ENCODE measurements around the gene PSMD8. TPM values are rescaled to one million over a fixed set of nuclear protein-coding genes. Genes with fewer than 3 reads are reported as not detected.

The PSMD8 gene
- total RNA-seq, 1 experiment from 2014 or later: 367 TPM

- H3K9ac ChIP-seq (ENCODE audit: low read length): no peak overlapping the region
Measured at GRCh38 chr19:38392707-38393308, 18.4 kb downstream of the PSMD8 start.

GRCh38 chr19:38394488-38394887 is 20.1 kb downstream of the PSMD8 start:
- CTCF ChIA-PET: no interaction called here
- Histone ChIP-seq H3K79me2 (ENCODE audit: low read length) (no peaks in the 10 kb centered on the region), H3K27me3 (ENCODE audit: low read length) (no peaks in the 10 kb centered on the region), H3K36me3 (ENCODE audit: low read depth, low read length) (no peaks in the 10 kb centered on the region), H3K9me3 (ENCODE audit: low read length) (no peaks in the 10 kb centered on the region), H3K27ac (ENCODE audit: low read length) (no peak overlapping the region), H3F3A (ENCODE audit: low read length, unreplicated experiment) (no peaks in the 10 kb centered on the region), H3K9me2 (replicated peaks; ENCODE audit: low read length) (no peaks in the 10 kb centered on the region), H2AFZ (ENCODE audit: low read length) (no peak overlapping the region), H3K4me2 (ENCODE audit: low read length) (no peak overlapping the region), H3K4me1 (ENCODE audit: insufficient read depth, low read length) (0 out of 2 replicates have a peak, but pooled peaks cover 3% of the 10 kb centered on the region), H4K20me1 (ENCODE audit: low read length) (no peaks in the 10 kb centered on the region), H3K4me3 (ENCODE audit: low read length) (no peak overlapping the region), H3K9ac (ENCODE audit: low read length) (no peak overlapping the region)
- no TSS peak for BruUV-seq (replicated peaks)
- ATAC-seq (no peak), DNase-seq (no peak)
- POLR2A ChIA-PET (ENCODE audit: unreplicated experiment): no interaction called here
- TF ChIP-seq EZH2 (IDR thresholded peaks at IDR 0.05; ENCODE audit: low read length, unreplicated experiment): no peak
- TF ChIP-seq EZH2phosphoT487 (IDR thresholded peaks at IDR 0.05; ENCODE audit: borderline replicate concordance, low read length): no peak
- no peak for TF ChIP-seq CTCF (conservative IDR thresholded peaks at IDR 0.05; ENCODE audit: low read depth, low read length)
- intact Hi-C loops (cut with micrococcal nuclease): no loop called here

More at GRCh38 chr19:38392707-38393308, 18.4 kb downstream of the PSMD8 start:
- ChIA-PET CTCF (no interaction called here), POLR2A (ENCODE audit: unreplicated experiment) (no interaction called here)
- BruUV-seq (replicated peaks): no TSS peak
- Histone ChIP-seq H2AFZ (ENCODE audit: low read length) (no peak overlapping the region), H3F3A (ENCODE audit: low read length, unreplicated experiment) (no peaks in the 10 kb centered on the region), H4K20me1 (ENCODE audit: low read length) (no peaks in the 10 kb centered on the region), H3K9me3 (ENCODE audit: low read length) (no peaks in the 10 kb centered on the region), H3K4me3 (ENCODE audit: low read length) (no peak overlapping the region), H3K4me1 (ENCODE audit: insufficient read depth, low read length) (peaks cover 3% of the 10 kb centered on the region; the same call in 1 of the 2 replicates), H3K4me2 (ENCODE audit: low read length) (no peak overlapping the region), H3K36me3 (ENCODE audit: low read depth, low read length) (no peaks in the 10 kb centered on the region), H3K79me2 (ENCODE audit: low read length) (no peaks in the 10 kb centered on the region), H3K9me2 (replicated peaks; ENCODE audit: low read length) (no peaks in the 10 kb centered on the region), H3K27ac (ENCODE audit: low read length) (no peak overlapping the region), H3K27me3 (ENCODE audit: low read length) (no peaks in the 10 kb centered on the region)
- intact Hi-C loops (cut with micrococcal nuclease): no loop called here
- DNase-seq: peak; percentile 10
- TF ChIP-seq EZH2 (IDR thresholded peaks at IDR 0.05; ENCODE audit: low read length, unreplicated experiment) (no peak), CTCF (conservative IDR thresholded peaks at IDR 0.05; ENCODE audit: low read depth, low read length) (no peak), EZH2phosphoT487 (IDR thresholded peaks at IDR 0.05; ENCODE audit: borderline replicate concordance, low read length) (no peak)
- ATAC-seq: no peak

DNA sequence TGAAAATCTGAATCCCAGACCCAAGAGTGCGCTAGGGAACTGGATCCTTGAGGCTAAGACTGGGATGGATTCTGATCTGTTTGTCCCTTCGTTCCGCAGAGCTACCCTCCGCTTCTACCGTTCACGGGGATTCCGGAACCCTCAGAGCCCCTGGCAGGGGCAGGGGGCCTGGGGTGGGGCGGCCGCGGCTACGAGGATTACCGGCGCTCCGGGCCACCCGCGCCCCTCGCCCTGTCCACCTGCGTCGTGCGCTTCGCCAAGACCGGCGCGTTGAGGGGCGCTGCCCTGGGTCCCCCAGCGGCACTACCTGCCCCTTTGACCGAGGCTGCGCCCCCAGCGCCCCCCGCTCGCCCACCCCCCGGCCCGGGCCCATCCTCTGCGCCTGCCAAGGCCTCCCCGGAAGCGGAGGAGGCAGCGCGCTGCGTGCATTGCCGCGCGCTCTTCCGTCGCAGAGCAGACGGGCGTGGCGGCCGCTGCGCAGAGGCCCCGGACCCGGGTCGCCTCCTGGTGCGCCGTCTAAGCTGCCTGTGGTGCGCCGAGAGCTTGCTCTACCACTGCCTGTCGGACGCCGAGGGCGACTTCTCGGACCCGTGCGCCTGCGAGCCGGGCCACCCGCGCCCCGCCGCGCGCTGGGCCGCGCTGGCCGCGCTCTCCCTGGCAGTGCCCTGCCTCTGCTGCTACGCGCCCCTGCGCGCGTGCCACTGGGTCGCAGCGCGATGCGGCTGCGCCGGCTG is 21.2 kb downstream of the PSMD8 start:
- no peaks in the 10 kb centered on the region for H3K79me2 ChIP-seq (ENCODE audit: low read length)
- no peak overlapping the region for H3K4me2 ChIP-seq (ENCODE audit: low read length)
- ChIA-PET CTCF (no interaction called here), POLR2A (ENCODE audit: unreplicated experiment) (no interaction called here)
- intact Hi-C loops (cut with micrococcal nuclease): no loop called here
- H3K27me3 ChIP-seq (ENCODE audit: low read length): no peaks in the 10 kb centered on the region
- no peaks in the 10 kb centered on the region for H3K4me1 ChIP-seq (ENCODE audit: insufficient read depth, low read length)
- no peaks in the 10 kb centered on the region for H4K20me1 ChIP-seq (ENCODE audit: low read length)
- H3K27ac ChIP-seq (ENCODE audit: low read length): no peak overlapping the region
- no peak overlapping the region for H3K9ac ChIP-seq (ENCODE audit: low read length)
- no peak overlapping the region for H2AFZ ChIP-seq (ENCODE audit: low read length)
- BruUV-seq (replicated peaks): no TSS peak
- no peak for ATAC-seq
- H3K36me3 ChIP-seq (ENCODE audit: low read depth, low read length): no peaks in the 10 kb centered on the region
- no peak for TF ChIP-seq EZH2phosphoT487 (IDR thresholded peaks at IDR 0.05; ENCODE audit: borderline replicate concordance, low read length)
- no peak for TF ChIP-seq CTCF (conservative IDR thresholded peaks at IDR 0.05; ENCODE audit: low read depth, low read length)
- TF ChIP-seq EZH2 (IDR thresholded peaks at IDR 0.05; ENCODE audit: low read length, unreplicated experiment): no peak
- no peaks in the 10 kb centered on the region for H3F3A ChIP-seq (ENCODE audit: low read length, unreplicated experiment)
- no peaks in the 10 kb centered on the region for H3K9me3 ChIP-seq (ENCODE audit: low read length)
- H3K9me2 ChIP-seq (replicated peaks; ENCODE audit: low read length): no peaks in the 10 kb centered on the region
- H3K4me3 ChIP-seq (ENCODE audit: low read length): no peak overlapping the region
- DNase-seq: no peak

Data from PC-3 (cell line).